HFF-Myc (cell line): ENCODE data around the gene MFSD6.

Experiments
- DNase-seq: peaks from one replicate; pipeline ENCODE4 v3.0.0-alpha.2; 2011; ENCODE audit warnings: low read depth; ENCODE audit errors: extremely low read depth
- H3K4me3 ChIP-seq: replicated peaks from 2 replicates; pipeline ENCODE4 v1.5.1; 2011; ENCODE audit warnings: low read depth, mild to moderate bottlenecking, control low read depth, low read length
- CTCF ChIP-seq: IDR thresholded peaks from 2 replicates; pipeline ENCODE4 v1.5.1; 2012; ENCODE audit warnings: mild to moderate bottlenecking, low read depth, low read length, control low read depth; ENCODE audit errors: missing control alignments

The MFSD6 gene

GRCh38 chr2:190444976-190445375 is 36.8 kb downstream of the MFSD6 start:
- DNase-seq: no peak
- no peak for TF ChIP-seq CTCF
- H3K4me3 ChIP-seq: no peak overlapping the region

GRCh38 chr2:190446193-190446592 is 38.0 kb downstream of the MFSD6 start:
- no peak overlapping the region for H3K4me3 ChIP-seq
- DNase-seq: no peak
- TF ChIP-seq CTCF: no peak

GRCh38 chr2:190446750-190447516 is 38.8 kb downstream of the MFSD6 start:
- no peak for DNase-seq
- no peak for TF ChIP-seq CTCF
- H3K4me3 ChIP-seq: no peak overlapping the region

- no peak for DNase-seq
- no peak overlapping the region for H3K4me3 ChIP-seq
- no peak for TF ChIP-seq CTCF
These were observed 39.6 kb downstream of the MFSD6 start for GRCh38 chr2:190447766-190448165.

- DNase-seq: no peak
- H3K4me3 ChIP-seq: no peak overlapping the region
- TF ChIP-seq CTCF: no peak
These were observed 41.8 kb downstream of the MFSD6 start for GRCh38 chr2:190449925-190450324.

GRCh38 chr2:190450363-190450762 is 42.2 kb downstream of the MFSD6 start:
- no peak overlapping the region for H3K4me3 ChIP-seq
- no peak for DNase-seq
- TF ChIP-seq CTCF: no peak
